ENCODE results near the gene DVL2.

DNA sequence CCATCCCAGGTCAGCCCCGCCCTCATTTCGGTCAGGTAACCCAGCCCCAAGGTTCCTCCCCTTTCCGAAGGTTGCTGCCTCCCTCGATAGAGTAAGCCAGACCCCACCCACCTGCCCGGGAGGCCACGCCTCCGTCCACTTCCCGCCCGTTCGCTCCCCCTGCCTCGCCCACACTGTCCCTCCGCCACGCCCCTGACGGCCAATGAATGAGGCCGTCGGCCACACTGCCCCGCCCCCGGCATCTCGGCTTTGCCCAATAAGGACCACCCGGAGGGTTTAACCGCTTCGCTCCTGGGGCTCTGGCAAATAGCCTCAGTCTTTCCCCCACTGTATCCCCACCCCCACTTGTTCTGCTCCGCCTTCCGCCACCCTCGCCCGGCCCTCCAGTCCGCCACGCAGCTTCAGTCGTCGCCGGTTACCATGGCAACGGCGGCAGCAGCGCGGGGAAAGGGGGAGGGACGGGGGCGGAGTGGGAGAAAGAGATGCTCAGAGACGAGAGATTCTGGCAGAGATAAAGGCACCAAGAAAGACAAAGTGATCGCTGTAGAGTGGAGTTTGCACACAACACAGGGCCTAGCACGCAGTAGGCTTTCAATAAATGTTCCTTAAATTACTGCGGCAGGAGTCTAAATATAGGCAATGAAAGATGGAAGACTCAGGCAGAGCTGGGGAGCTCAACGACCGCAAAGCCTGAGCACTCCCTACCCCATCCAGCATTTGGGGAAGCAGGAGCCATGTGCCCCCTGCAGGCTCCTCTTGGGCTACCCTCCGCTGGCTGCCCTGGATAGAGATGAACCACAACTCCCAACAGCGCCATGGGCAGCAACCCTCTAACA is 19.8 kb downstream of the DVL2 start:
- TF ChIP-seq, protein P1, sequence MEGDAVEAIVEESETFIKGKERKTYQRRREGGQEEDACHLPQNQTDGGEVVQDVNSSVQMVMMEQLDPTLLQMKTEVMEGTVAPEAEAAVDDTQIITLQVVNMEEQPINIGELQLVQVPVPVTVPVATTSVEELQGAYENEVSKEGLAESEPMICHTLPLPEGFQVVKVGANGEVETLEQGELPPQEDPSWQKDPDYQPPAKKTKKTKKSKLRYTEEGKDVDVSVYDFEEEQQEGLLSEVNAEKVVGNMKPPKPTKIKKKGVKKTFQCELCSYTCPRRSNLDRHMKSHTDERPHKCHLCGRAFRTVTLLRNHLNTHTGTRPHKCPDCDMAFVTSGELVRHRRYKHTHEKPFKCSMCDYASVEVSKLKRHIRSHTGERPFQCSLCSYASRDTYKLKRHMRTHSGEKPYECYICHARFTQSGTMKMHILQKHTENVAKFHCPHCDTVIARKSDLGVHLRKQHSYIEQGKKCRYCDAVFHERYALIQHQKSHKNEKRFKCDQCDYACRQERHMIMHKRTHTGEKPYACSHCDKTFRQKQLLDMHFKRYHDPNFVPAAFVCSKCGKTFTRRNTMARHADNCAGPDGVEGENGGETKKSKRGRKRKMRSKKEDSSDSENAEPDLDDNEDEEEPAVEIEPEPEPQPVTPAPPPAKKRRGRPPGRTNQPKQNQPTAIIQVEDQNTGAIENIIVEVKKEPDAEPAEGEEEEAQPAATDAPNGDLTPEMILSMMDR (IDR thresholded peaks at IDR 0.05; ENCODE audit: insufficient read depth, low read length): peak; percentile 16
- no peak for TF ChIP-seq GABPA (IDR thresholded peaks at IDR 0.05; ENCODE audit: low read depth)
- TF ChIP-seq, protein P2, sequence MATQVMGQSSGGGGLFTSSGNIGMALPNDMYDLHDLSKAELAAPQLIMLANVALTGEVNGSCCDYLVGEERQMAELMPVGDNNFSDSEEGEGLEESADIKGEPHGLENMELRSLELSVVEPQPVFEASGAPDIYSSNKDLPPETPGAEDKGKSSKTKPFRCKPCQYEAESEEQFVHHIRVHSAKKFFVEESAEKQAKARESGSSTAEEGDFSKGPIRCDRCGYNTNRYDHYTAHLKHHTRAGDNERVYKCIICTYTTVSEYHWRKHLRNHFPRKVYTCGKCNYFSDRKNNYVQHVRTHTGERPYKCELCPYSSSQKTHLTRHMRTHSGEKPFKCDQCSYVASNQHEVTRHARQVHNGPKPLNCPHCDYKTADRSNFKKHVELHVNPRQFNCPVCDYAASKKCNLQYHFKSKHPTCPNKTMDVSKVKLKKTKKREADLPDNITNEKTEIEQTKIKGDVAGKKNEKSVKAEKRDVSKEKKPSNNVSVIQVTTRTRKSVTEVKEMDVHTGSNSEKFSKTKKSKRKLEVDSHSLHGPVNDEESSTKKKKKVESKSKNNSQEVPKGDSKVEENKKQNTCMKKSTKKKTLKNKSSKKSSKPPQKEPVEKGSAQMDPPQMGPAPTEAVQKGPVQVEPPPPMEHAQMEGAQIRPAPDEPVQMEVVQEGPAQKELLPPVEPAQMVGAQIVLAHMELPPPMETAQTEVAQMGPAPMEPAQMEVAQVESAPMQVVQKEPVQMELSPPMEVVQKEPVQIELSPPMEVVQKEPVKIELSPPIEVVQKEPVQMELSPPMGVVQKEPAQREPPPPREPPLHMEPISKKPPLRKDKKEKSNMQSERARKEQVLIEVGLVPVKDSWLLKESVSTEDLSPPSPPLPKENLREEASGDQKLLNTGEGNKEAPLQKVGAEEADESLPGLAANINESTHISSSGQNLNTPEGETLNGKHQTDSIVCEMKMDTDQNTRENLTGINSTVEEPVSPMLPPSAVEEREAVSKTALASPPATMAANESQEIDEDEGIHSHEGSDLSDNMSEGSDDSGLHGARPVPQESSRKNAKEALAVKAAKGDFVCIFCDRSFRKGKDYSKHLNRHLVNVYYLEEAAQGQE (IDR thresholded peaks at IDR 0.05; ENCODE audit: insufficient replicate concordance, low read depth): no peak

Data from HL-60 (cell line).